ENCODE results near the gene DENND1A. TPM values are rescaled to one million over a fixed set of nuclear protein-coding genes. Genes with fewer than 3 reads are reported as not detected.

DENND1A gene
- total RNA-seq, 2 experiments from 2014 or later: 12.2 to 14.5 TPM

GRCh38 chr9:123370526-123371227 lies 559.2 kb downstream of the DENND1A start:
- H3K4me3 Mint-ChIP-seq: no peak overlapping the region
- peaks cover 35% of the 10 kb centered on the region for H3K27me3 Mint-ChIP-seq
- CTCF ChIA-PET: interaction anchor here (0.5 to 2.0 kb wide), 2 partner anchors 21 to 1923 kb away, joined by 3 to 6 read pairs; no protein-coding TSS in a partner anchor

GRCh38 chr9:123370108-123370507 lies 559.8 kb downstream of the DENND1A start:
- CTCF ChIA-PET: interaction anchor here (2.0 kb wide), 1 partner anchor 21 kb away, joined by 6 read pairs; no protein-coding TSS in a partner anchor
- no peaks in the 10 kb centered on the region for H3K4me1 Mint-ChIP-seq
- DNase-seq (no peak), ATAC-seq (no peak)
- H3K36me3 Mint-ChIP-seq: no peaks in the 10 kb centered on the region
- H3K27ac Mint-ChIP-seq: no peak overlapping the region
- H3K9me3 Mint-ChIP-seq (ENCODE audit: low read depth): no peaks in the 10 kb centered on the region
- peaks cover 37% of the 10 kb centered on the region for H3K27me3 Mint-ChIP-seq
- no peak overlapping the region for H3K4me3 Mint-ChIP-seq

More at GRCh38 chr9:123370526-123371227, 559.2 kb downstream of the DENND1A start:
- Mint-ChIP-seq H3K27ac (no peak overlapping the region), H3K36me3 (no peaks in the 10 kb centered on the region), H3K4me1 (no peaks in the 10 kb centered on the region), H3K9me3 (ENCODE audit: low read depth) (no peaks in the 10 kb centered on the region)
- ATAC-seq: no peak
- no peak for DNase-seq

- peaks cover 29% of the 10 kb centered on the region for H3K27me3 Mint-ChIP-seq
- no peaks in the 10 kb centered on the region for H3K36me3 Mint-ChIP-seq
- H3K4me3 Mint-ChIP-seq: no peak overlapping the region
- H3K4me1 Mint-ChIP-seq: no peaks in the 10 kb centered on the region
- CTCF ChIA-PET: interaction anchor here (0.8 kb wide), 1 partner anchor 20 kb away, joined by 3 read pairs; no protein-coding TSS in a partner anchor
- ATAC-seq: no peak
- no peak overlapping the region for H3K27ac Mint-ChIP-seq
- H3K9me3 Mint-ChIP-seq (ENCODE audit: low read depth): no peaks in the 10 kb centered on the region
- DNase-seq: no peak
Observed at GRCh38 chr9:123369296-123369695, 560.6 kb downstream of the DENND1A start.

GRCh38 chr9:123368536-123369153 lies 561.3 kb downstream of the DENND1A start:
- no peaks in the 10 kb centered on the region for H3K9me3 Mint-ChIP-seq (ENCODE audit: low read depth)
- CTCF ChIA-PET: interaction anchor here (0.8 kb wide), 1 partner anchor 19 kb away, joined by 3 read pairs; no protein-coding TSS in a partner anchor
- H3K27me3 Mint-ChIP-seq: peaks cover 25% of the 10 kb centered on the region
- H3K4me1 Mint-ChIP-seq: peaks cover 3% of the 10 kb centered on the region
- no peaks in the 10 kb centered on the region for H3K36me3 Mint-ChIP-seq
- no peak for ATAC-seq
- H3K27ac Mint-ChIP-seq: no peak overlapping the region
- no peak for DNase-seq
- H3K4me3 Mint-ChIP-seq: no peak overlapping the region

DNA sequence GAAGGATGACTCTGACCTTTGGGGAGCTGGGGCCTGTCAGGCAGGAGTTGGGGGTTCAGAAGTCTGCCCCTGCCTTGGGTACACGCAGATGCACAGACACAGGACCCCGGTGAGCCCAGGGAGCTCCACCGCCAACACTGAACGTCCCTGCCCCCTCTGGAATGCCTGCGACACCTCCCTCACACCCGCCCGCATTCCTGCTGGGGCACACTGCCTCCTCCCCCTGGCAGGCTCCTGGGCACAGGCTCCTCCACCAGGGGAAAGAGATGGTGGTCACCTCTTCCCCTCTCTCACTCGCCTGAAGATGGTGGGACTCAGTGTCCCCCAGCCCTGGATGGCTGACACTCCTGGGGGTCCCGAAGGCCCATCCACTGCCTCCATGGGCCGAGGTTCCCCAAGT lies 561.9 kb downstream of the DENND1A start:
- DNase-seq (no peak), ATAC-seq (no peak)
- no peaks in the 10 kb centered on the region for H3K9me3 Mint-ChIP-seq (ENCODE audit: low read depth)
- H3K36me3 Mint-ChIP-seq: no peaks in the 10 kb centered on the region
- peaks cover 25% of the 10 kb centered on the region for H3K27me3 Mint-ChIP-seq
- peaks cover 3% of the 10 kb centered on the region for H3K4me1 Mint-ChIP-seq
- no peak overlapping the region for H3K27ac Mint-ChIP-seq
- no peak overlapping the region for H3K4me3 Mint-ChIP-seq
- CTCF ChIA-PET: no interaction called here

GRCh38 chr9:123365881-123366528 lies 563.9 kb downstream of the DENND1A start:
- Mint-ChIP-seq H3K4me1 (peaks cover 3% of the 10 kb centered on the region), H3K27ac (no peak overlapping the region), H3K36me3 (no peaks in the 10 kb centered on the region), H3K4me3 (no peak overlapping the region), H3K27me3 (peaks cover 14% of the 10 kb centered on the region), H3K9me3 (ENCODE audit: low read depth) (no peaks in the 10 kb centered on the region)
- CTCF ChIA-PET: no interaction called here
- ATAC-seq (no peak), DNase-seq (no peak)

GRCh38 chr9:123365287-123365880 lies 564.5 kb downstream of the DENND1A start:
- no peak overlapping the region for H3K27ac Mint-ChIP-seq
- ATAC-seq (no peak), DNase-seq (no peak)
- peaks cover 14% of the 10 kb centered on the region for H3K27me3 Mint-ChIP-seq
- no peak overlapping the region for H3K4me3 Mint-ChIP-seq
- H3K36me3 Mint-ChIP-seq: no peaks in the 10 kb centered on the region
- no peaks in the 10 kb centered on the region for H3K9me3 Mint-ChIP-seq (ENCODE audit: low read depth)
- CTCF ChIA-PET: no interaction called here
- peaks cover 5% of the 10 kb centered on the region for H3K4me1 Mint-ChIP-seq

GRCh38 chr9:123364241-123364824 lies 565.6 kb downstream of the DENND1A start:
- Mint-ChIP-seq H3K27me3 (peaks cover 11% of the 10 kb centered on the region), H3K4me1 (peaks cover 13% of the 10 kb centered on the region), H3K36me3 (no peaks in the 10 kb centered on the region), H3K9me3 (ENCODE audit: low read depth) (no peaks in the 10 kb centered on the region), H3K27ac (no peak overlapping the region), H3K4me3 (no peak overlapping the region)
- ATAC-seq (no peak), DNase-seq (no peak)
- CTCF ChIA-PET: interaction anchor here (1.3 kb wide), 1 partner anchor 15 kb away, joined by 4 read pairs; no protein-coding TSS in a partner anchor

DNA sequence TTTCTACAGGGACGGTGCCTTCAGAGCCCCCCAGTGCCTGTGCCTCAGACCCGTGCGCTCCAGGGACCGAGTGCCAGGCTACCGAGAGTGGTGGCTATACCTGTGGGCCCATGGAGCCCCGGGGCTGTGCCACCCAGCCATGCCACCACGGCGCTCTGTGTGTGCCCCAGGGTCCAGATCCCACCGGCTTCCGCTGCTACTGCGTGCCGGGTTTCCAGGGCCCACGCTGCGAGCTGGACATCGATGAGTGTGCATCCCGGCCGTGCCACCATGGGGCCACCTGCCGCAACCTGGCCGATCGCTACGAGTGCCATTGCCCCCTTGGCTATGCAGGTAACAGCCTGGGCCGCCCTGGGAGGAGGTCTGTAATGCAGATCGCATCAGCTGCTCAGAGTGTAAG lies 567.1 kb downstream of the DENND1A start:
- H3K4me1 Mint-ChIP-seq: peaks cover 25% of the 10 kb centered on the region
- CTCF ChIA-PET: interaction anchor here (1.6 kb wide), 1 partner anchor 9 kb away, joined by 4 read pairs; no protein-coding TSS in a partner anchor
- DNase-seq (no peak), ATAC-seq (no peak)
- no peaks in the 10 kb centered on the region for H3K36me3 Mint-ChIP-seq
- H3K27ac Mint-ChIP-seq: no peak overlapping the region
- peaks cover 11% of the 10 kb centered on the region for H3K27me3 Mint-ChIP-seq
- H3K4me3 Mint-ChIP-seq: no peak overlapping the region
- no peaks in the 10 kb centered on the region for H3K9me3 Mint-ChIP-seq (ENCODE audit: low read depth)

DNA sequence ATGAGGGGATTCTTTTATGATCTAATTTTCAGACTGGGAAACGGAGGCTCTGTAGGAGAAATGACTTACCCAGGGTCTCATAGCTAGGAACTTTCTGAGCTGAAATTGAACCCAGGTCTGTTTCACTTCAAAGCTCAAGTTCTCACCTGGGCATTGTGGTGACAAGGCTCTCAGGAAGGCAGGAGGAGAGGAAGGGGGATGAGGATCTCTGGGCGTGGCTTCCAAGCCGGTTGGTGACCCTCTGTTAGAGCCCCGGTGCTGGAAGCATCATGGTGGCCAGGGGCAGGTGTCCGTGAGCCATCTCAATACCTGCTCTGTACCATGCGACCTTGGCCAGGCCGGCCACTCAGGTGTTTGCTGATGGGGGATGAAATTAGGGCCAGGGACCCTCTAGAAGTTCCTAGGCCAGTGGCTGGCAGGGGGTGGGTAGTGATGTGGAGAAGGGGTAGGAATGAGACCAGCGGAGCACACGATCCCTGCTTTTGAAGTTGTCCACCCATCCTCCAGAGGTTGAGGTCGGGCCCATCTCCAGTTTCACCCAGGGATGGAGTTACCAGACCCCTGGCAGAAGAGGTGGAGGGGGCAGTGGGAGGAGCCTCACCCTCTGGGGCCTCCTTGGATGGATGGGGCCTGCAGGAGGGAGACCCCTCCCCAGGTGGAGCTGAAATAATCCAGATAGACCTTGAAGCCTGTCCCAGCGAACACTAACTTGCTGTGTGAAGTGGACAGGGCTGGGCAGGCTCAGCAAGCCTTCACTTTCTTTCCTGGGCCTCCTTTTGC lies 568.0 kb downstream of the DENND1A start:
- Mint-ChIP-seq H3K9me3 (ENCODE audit: low read depth) (no peaks in the 10 kb centered on the region), H3K27ac (no peak overlapping the region), H3K36me3 (no peaks in the 10 kb centered on the region), H3K4me1 (peaks cover 25% of the 10 kb centered on the region), H3K4me3 (no peak overlapping the region), H3K27me3 (peaks cover 11% of the 10 kb centered on the region)
- CTCF ChIA-PET: interaction anchor here (0.8 to 1.6 kb wide), 2 partner anchors 8 to 12 kb away, joined by 3 to 4 read pairs; no protein-coding TSS in a partner anchor
- no peak for ATAC-seq
- no peak for DNase-seq

DNA sequence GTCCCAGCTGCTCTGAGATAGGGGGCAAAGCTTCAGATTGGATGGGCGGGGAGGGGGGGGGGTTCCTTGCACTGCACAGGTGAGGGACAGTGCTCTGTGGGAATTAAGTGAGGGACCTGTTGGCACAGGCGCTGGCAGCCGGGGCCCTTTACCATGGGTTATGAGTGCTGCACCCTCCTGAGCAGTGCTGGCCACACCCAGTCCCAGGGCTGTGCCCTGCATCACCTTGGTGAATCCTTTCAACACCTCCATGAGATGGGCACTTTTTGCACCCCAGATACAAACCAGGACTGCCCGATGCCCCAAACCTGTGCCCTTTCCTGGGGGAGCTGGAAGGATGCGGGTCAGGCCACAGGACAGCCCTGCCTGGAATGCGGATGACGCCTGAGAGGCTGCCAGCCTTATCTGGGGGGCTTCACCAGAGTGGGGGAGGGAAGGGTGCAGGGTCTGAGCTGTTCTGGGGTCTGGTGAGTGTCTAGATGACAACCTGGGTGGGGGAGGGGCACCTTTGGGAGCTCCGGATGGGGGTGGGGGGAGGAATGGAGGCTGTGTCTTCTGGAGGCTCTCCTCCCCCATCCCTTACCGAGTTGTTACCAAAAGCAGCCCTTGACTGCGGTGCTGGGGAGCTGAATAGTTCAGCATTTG lies 568.7 kb downstream of the DENND1A start:
- Mint-ChIP-seq H3K4me3 (no peak overlapping the region), H3K9me3 (ENCODE audit: low read depth) (no peaks in the 10 kb centered on the region), H3K4me1 (peaks cover 25% of the 10 kb centered on the region), H3K27ac (no peak overlapping the region), H3K36me3 (no peaks in the 10 kb centered on the region), H3K27me3 (peaks cover 11% of the 10 kb centered on the region)
- DNase-seq (no peak), ATAC-seq (no peak)
- CTCF ChIA-PET: no interaction called here
